WERI-Rb-1 (cell line): ENCODE data around the gene TAF5L.

Source experiments
- DNase-seq: peaks from one replicate; pipeline ENCODE4 v3.0.0-alpha.2; 2020
- H3K27ac ChIP-seq: fragments of 250-450 bp; sonication (Bioruptor Pico); 2 replicates; pipeline ENCODE4 v1.5.1; 2020; ENCODE audit warnings: mild to moderate bottlenecking, moderate library complexity
- H3K27me3 ChIP-seq: fragments of 250-450 bp; sonication (Bioruptor Pico); 2 replicates; pipeline ENCODE4 v1.5.1; 2021; ENCODE audit warnings: mild to moderate bottlenecking, low read depth, moderate library complexity; ENCODE audit not compliant: insufficient read depth, severe bottlenecking
- H3K36me3 ChIP-seq: fragments of 250-450 bp; sonication (Bioruptor Pico); 2 replicates; pipeline ENCODE4 v1.5.1; 2020; ENCODE audit warnings: mild to moderate bottlenecking, moderate library complexity
- H3K4me3 ChIP-seq: 2 replicates; pipeline ENCODE4 v1.5.1; 2011; ENCODE audit warnings: low read depth, mild to moderate bottlenecking, control low read depth, low read length
- H3K9me3 ChIP-seq: fragments of 250-450 bp; sonication (Bioruptor Pico); 2 replicates; pipeline ENCODE4 v1.5.1; 2021; ENCODE audit warnings: mild to moderate bottlenecking, moderate library complexity; ENCODE audit not compliant: severe bottlenecking
- CTCF ChIP-seq: IDR thresholded peaks from 2 replicates; pipeline ENCODE4 v1.5.1; 2011; ENCODE audit warnings: low read depth, mild to moderate bottlenecking, control low read depth, inconsistent platforms, low read length

Gene TAF5L

DNA sequence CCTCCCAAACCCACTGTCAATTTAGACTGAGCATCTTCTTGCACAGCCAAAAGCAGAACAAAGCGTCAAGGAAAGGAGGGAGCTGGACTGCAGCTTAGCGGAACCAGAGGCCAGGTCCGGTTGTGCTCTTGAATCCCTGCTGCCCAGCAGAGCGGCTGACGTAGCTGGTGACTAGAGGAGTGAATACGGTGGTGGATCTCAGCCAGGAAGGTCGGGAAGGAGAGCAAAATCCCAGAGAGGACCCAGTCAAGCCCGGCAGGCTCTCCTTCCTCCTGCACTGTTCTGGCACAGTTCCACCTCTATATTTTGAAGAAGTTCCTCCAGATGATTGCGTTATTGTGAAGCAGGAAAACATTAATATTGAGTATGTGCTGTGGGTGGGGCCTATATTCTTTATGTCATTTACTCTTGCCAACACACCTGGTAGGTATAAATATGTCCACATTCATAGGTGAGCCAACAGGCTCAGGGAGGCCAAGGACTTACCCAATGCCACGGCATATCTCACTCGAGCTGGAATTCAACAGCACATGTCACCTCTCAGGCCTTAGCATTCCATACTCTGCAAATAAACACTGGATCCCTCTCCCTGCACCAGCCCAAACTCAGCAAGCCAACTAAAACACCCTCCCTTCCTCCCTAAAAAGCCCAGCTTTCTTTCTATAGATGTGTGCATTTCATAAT is 43.8 kb downstream of the TAF5L start:
- Histone ChIP-seq H3K4me3 (no peak overlapping the region), H3K9me3 (no peaks in the 10 kb centered on the region), H3K36me3 (no peaks in the 10 kb centered on the region), H3K27me3 (no peaks in the 10 kb centered on the region), H3K27ac (no peak overlapping the region)
- TF ChIP-seq CTCF = no peak
- no peak for DNase-seq

GRCh38 chr1:229581485-229581884 is 44.4 kb downstream of the TAF5L start:
- no peaks in the 10 kb centered on the region for H3K9me3 ChIP-seq
- H3K4me3 ChIP-seq = no peak overlapping the region
- TF ChIP-seq CTCF = no peak
- H3K36me3 ChIP-seq = no peaks in the 10 kb centered on the region
- H3K27ac ChIP-seq = no peak overlapping the region
- H3K27me3 ChIP-seq = no peaks in the 10 kb centered on the region
- no peak for DNase-seq

GRCh38 chr1:229579059-229579673 is 46.8 kb downstream of the TAF5L start:
- no peak for DNase-seq
- no peaks in the 10 kb centered on the region for H3K36me3 ChIP-seq
- no peak for TF ChIP-seq CTCF
- no peaks in the 10 kb centered on the region for H3K27me3 ChIP-seq
- no peaks in the 10 kb centered on the region for H3K9me3 ChIP-seq
- no peak overlapping the region for H3K4me3 ChIP-seq
- no peak overlapping the region for H3K27ac ChIP-seq

GRCh38 chr1:229578168-229579058 is 47.5 kb downstream of the TAF5L start:
- no peak for DNase-seq
- H3K4me3 ChIP-seq = no peak overlapping the region
- H3K36me3 ChIP-seq = no peaks in the 10 kb centered on the region
- no peaks in the 10 kb centered on the region for H3K27me3 ChIP-seq
- no peaks in the 10 kb centered on the region for H3K9me3 ChIP-seq
- TF ChIP-seq CTCF = no peak
- no peak overlapping the region for H3K27ac ChIP-seq

DNA sequence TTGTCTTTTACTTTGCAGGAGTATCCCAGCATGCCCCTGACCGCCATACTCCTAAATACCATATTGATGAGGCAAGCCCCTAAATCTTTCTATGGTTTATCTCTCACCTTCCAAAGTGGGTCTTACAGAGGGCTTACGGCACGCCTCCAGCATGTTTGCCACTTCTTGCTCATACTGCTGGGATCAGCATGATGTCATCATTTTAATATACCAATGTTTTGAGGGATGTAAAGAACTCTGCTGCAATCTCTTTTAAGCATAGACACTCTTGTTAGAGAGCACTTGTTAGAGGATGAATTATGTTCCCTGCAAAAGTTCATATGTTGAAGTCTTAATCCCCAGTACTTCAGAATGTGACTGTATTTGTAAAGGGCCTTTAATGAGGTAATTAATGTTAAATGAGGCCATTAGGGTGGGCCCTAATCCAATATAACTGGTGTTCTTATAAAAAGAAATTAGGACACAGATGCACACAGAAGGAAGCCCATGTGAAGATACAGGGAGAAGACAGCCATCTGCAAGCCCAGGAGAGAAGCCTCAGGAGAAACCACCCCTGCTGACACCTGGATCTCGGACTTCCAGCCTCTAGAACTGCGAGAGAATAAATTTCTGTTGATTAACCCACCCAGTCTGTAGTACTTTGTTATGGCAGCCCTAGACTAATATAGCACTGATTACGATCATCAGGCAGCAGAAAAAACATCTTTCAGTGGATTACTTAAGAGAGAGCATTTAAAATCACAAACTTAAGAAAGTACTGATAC is 51.1 kb downstream of the TAF5L start:
- TF ChIP-seq CTCF = no peak
- Histone ChIP-seq H3K4me3 (no peak overlapping the region), H3K27ac (no peak overlapping the region), H3K9me3 (no peaks in the 10 kb centered on the region), H3K27me3 (no peaks in the 10 kb centered on the region), H3K36me3 (no peaks in the 10 kb centered on the region)
- DNase-seq = no peak
